ENCODE data around the gene HAPLN1. TPM values are rescaled to one million over a fixed set of nuclear protein-coding genes. Genes with fewer than 3 reads are reported as not detected.

HAPLN1 gene
- total and polyA plus RNA-seq, 2 experiments from 2014 or later = 34.5 to 43.0 TPM

- TF ChIP-seq EZH2 (IDR thresholded peaks at IDR 0.05; ENCODE audit: borderline replicate concordance) (no peak), EZH2phosphoT487 (IDR thresholded peaks at IDR 0.05; ENCODE audit: low read depth, severe bottlenecking, unreplicated experiment) (no peak), CTCF (IDR thresholded peaks at IDR 0.05; ENCODE audit: poor library complexity) (no peak)
- no peak overlapping the region for H3K4me3 ChIP-seq
- 64% methylated on average over 4 of the region's 4 CpGs for WGBS (ENCODE audit: low lambda C conversion rate, missing lambda C conversion rate)
- peaks cover 7% of the 10 kb centered on the region for H3K4me1 ChIP-seq (ENCODE audit: insufficient read depth)
- H2AFZ ChIP-seq = no peak overlapping the region
- H4K20me1 ChIP-seq (ENCODE audit: insufficient read depth, poor library complexity, severe bottlenecking) = no peaks in the 10 kb centered on the region
- H3K9me3 ChIP-seq (ENCODE audit: low read depth) = no peaks in the 10 kb centered on the region
- no peaks in the 10 kb centered on the region for H3K36me3 ChIP-seq (replicated peaks; ENCODE audit: insufficient read depth, low read depth)
- no peaks in the 10 kb centered on the region for H3K79me2 ChIP-seq
- no peaks in the 10 kb centered on the region for H3K9me2 ChIP-seq (replicated peaks; ENCODE audit: insufficient read depth)
- DNase-seq (ENCODE audit: low spot score) = no peak
- H3K27ac ChIP-seq = no peak overlapping the region
- H3K4me2 ChIP-seq = peak overlapping the region; percentile 24
- no peaks in the 10 kb centered on the region for H3K27me3 ChIP-seq
Measured at GRCh38 chr5:83760579-83760978, 39.9 kb upstream of the HAPLN1 start.

GRCh38 chr5:83752700-83753099 is 32.0 kb upstream of the HAPLN1 start:
- Histone ChIP-seq H4K20me1 (ENCODE audit: insufficient read depth, poor library complexity, severe bottlenecking) (no peaks in the 10 kb centered on the region), H3K9me2 (replicated peaks; ENCODE audit: insufficient read depth) (no peaks in the 10 kb centered on the region), H3K27me3 (no peaks in the 10 kb centered on the region), H2AFZ (no peak overlapping the region), H3K9me3 (ENCODE audit: low read depth) (no peaks in the 10 kb centered on the region), H3K36me3 (replicated peaks; ENCODE audit: insufficient read depth, low read depth) (no peaks in the 10 kb centered on the region), H3K27ac (no peak overlapping the region), H3K79me2 (no peaks in the 10 kb centered on the region), H3K4me1 (ENCODE audit: insufficient read depth) (no peaks in the 10 kb centered on the region), H3K4me3 (no peak overlapping the region), H3K4me2 (no peak overlapping the region)
- TF ChIP-seq CTCF (IDR thresholded peaks at IDR 0.05; ENCODE audit: poor library complexity) = no peak
- TF ChIP-seq EZH2phosphoT487 (IDR thresholded peaks at IDR 0.05; ENCODE audit: low read depth, severe bottlenecking, unreplicated experiment) = no peak
- no peak for TF ChIP-seq EZH2 (IDR thresholded peaks at IDR 0.05; ENCODE audit: borderline replicate concordance)
- 81% methylated on average over 1 of the region's 1 CpG for WGBS (ENCODE audit: low lambda C conversion rate, missing lambda C conversion rate)
- DNase-seq (ENCODE audit: low spot score) = no peak

- no peak for TF ChIP-seq EZH2 (IDR thresholded peaks at IDR 0.05; ENCODE audit: borderline replicate concordance)
- no peak for TF ChIP-seq EZH2phosphoT487 (IDR thresholded peaks at IDR 0.05; ENCODE audit: low read depth, severe bottlenecking, unreplicated experiment)
- TF ChIP-seq CTCF (IDR thresholded peaks at IDR 0.05; ENCODE audit: poor library complexity) = no peak
- no peaks in the 10 kb centered on the region for H3K27me3 ChIP-seq
- H3K9me2 ChIP-seq (replicated peaks; ENCODE audit: insufficient read depth) = no peaks in the 10 kb centered on the region
- H3K27ac ChIP-seq = no peak overlapping the region
- H3K79me2 ChIP-seq = no peaks in the 10 kb centered on the region
- H3K4me3 ChIP-seq = no peak overlapping the region
- H3K36me3 ChIP-seq (replicated peaks; ENCODE audit: insufficient read depth, low read depth) = no peaks in the 10 kb centered on the region
- no peaks in the 10 kb centered on the region for H3K4me1 ChIP-seq (ENCODE audit: insufficient read depth)
- no peak overlapping the region for H3K4me2 ChIP-seq
- 54% methylated on average over 1 of the region's 1 CpG for WGBS (ENCODE audit: low lambda C conversion rate, missing lambda C conversion rate)
- no peak overlapping the region for H2AFZ ChIP-seq
- H3K9me3 ChIP-seq (ENCODE audit: low read depth) = no peaks in the 10 kb centered on the region
- DNase-seq (ENCODE audit: low spot score) = no peak
- no peaks in the 10 kb centered on the region for H4K20me1 ChIP-seq (ENCODE audit: insufficient read depth, poor library complexity, severe bottlenecking)
Measured at GRCh38 chr5:83751201-83751600, 30.5 kb upstream of the HAPLN1 start.

- no peaks in the 10 kb centered on the region for H4K20me1 ChIP-seq (ENCODE audit: insufficient read depth, poor library complexity, severe bottlenecking)
- no peak overlapping the region for H3K4me3 ChIP-seq
- H3K9me3 ChIP-seq (ENCODE audit: low read depth) = no peaks in the 10 kb centered on the region
- no peak for DNase-seq (ENCODE audit: low spot score)
- no peaks in the 10 kb centered on the region for H3K4me1 ChIP-seq (ENCODE audit: insufficient read depth)
- no peak overlapping the region for H2AFZ ChIP-seq
- H3K4me2 ChIP-seq = no peak overlapping the region
- WGBS (ENCODE audit: low lambda C conversion rate, missing lambda C conversion rate) = 85% methylated on average over 1 of the region's 1 CpG
- H3K27me3 ChIP-seq = no peaks in the 10 kb centered on the region
- no peaks in the 10 kb centered on the region for H3K79me2 ChIP-seq
- H3K9me2 ChIP-seq (replicated peaks; ENCODE audit: insufficient read depth) = no peaks in the 10 kb centered on the region
- TF ChIP-seq EZH2 (IDR thresholded peaks at IDR 0.05; ENCODE audit: borderline replicate concordance) (no peak), EZH2phosphoT487 (IDR thresholded peaks at IDR 0.05; ENCODE audit: low read depth, severe bottlenecking, unreplicated experiment) (no peak), CTCF (IDR thresholded peaks at IDR 0.05; ENCODE audit: poor library complexity) (no peak)
- H3K27ac ChIP-seq = no peak overlapping the region
- no peaks in the 10 kb centered on the region for H3K36me3 ChIP-seq (replicated peaks; ENCODE audit: insufficient read depth, low read depth)
Measured at GRCh38 chr5:83750749-83751148, 30.1 kb upstream of the HAPLN1 start.
